Body of pancreas (tissue), 4 donors: ENCODE data around the gene IRF7.

Experiments
- CTCF ChIP-seq, 7 experiments: fragments of 450-650 bp in 4 of 7; fragments of 200-600 bp in 3 of 7; sonication (generic) in 3 of 7; IDR thresholded peaks; one replicate each; pipeline ENCODE4 v1.5.1; 2016 to 2019; ENCODE audit warnings: antibody characterized with exemption in 7 of 7
- POLR2A ChIP-seq, 3 donors: fragments of 450-650 bp; IDR thresholded peaks; one replicate each; pipeline ENCODE4 v1.6.1; 2016; ENCODE audit warnings: antibody characterized with exemption in 3 of 3, mild to moderate bottlenecking in 2 of 3

- TF ChIP-seq CTCF (IDR thresholded peaks at IDR 0.05) (no peak), POLR2A (IDR thresholded peaks at IDR 0.05) (no peak)
Observed at GRCh38 chr11:598005-598680, 17.6 kb downstream of the IRF7 start.
